Tibial nerve (tissue), 3 donors: ENCODE data around the gene VPS41.

ENCODE experiments used
- CTCF ChIP-seq, 5 experiments: fragments of 200-600 bp in 3 of 5; fragments of 450-650 bp in 2 of 5; sonication (generic) in 3 of 5; IDR thresholded peaks; one replicate each; pipeline ENCODE4 v1.5.1; 2016 to 2019; ENCODE audit warnings: antibody characterized with exemption in 5 of 5, mild to moderate bottlenecking in 3 of 5, moderate library complexity in 2 of 5
- POLR2A ChIP-seq, 2 donors: fragments of 450-650 bp; IDR thresholded peaks; one replicate each; pipeline ENCODE4 v1.6.1; 2017; ENCODE audit warnings: antibody characterized with exemption in 2 of 2, mild to moderate bottlenecking in 2 of 2, moderate library complexity in 2 of 2

GRCh38 chr7:38682606-38683005 is 226.4 kb downstream of the VPS41 start:
- TF ChIP-seq CTCF (IDR thresholded peaks at IDR 0.05) (no peak), POLR2A (IDR thresholded peaks at IDR 0.05) (no peak)
